GM12878 (cell line): Measurements from ENCODE around the gene SPCS3. TPM values are rescaled to one million over a fixed set of nuclear protein-coding genes. Genes with fewer than 3 reads are reported as not detected.
"Not testable (repeated sequence)": the region's sequence is repeated elsewhere in the genome, so short reads cannot be mapped to it uniquely, and the experiment has no call there.

Experiments
- ATAC-seq: fragments of 200-7000 bp; cut with Tn5 transposase; 3 replicates; pipeline ENCODE4 v1.9.1; 2020; ENCODE audit warnings: mild to moderate bottlenecking, moderate library complexity
- BruUV-seq: library from RNA; stranded (reverse); fragments of 400-500 nt; replicated peaks from 2 replicates; lab custom pipeline; 2021; lab: Mats Ljungman, UMichigan
- CTCF ChIA-PET: fragments of 300-600 bp; sonication (Branson Sonifier 250); formaldehyde crosslinking; extraction: SDS; loops from one replicate; lab custom pipeline; 2021; ENCODE audit warnings: inconsistent platforms; lab: Yijun Ruan, JAX
- POLR2A ChIA-PET: fragments of 350-600 bp; formaldehyde crosslinking; extraction: SDS; loops from one replicate; lab custom pipeline; 2021; ENCODE audit warnings: inconsistent platforms; lab: Charles Lee
- RAD21 ChIA-PET: fragments of 300-600 bp; sonication (Branson Sonifier 250); formaldehyde crosslinking; loops from one replicate; lab custom pipeline; 2023; ENCODE audit warnings: antibody characterized with exemption; ENCODE audit not compliant: unreplicated experiment; lab: Charles Lee
- SMC1A ChIA-PET: fragments of 300-600 bp; sonication (Branson Sonifier 250); formaldehyde crosslinking; loops from one replicate; lab custom pipeline; 2023; ENCODE audit not compliant: unreplicated experiment, uncharacterized antibody; lab: Charles Lee
- DNase-seq: peaks from one replicate; pipeline ENCODE4 v3.0.0-alpha.2; 2011; ENCODE audit warnings: low read depth, low spot score
- FAIRE-seq: peaks from 3 replicates; lab custom pipeline; 2011; peaks lifted over from hg19 to GRCh38; lab: Jason Lieb, UNC
- H2AFZ ChIP-seq: 2 replicates; pipeline ENCODE4 v1.6.0; 2011; ENCODE audit warnings: low read depth, low read length, control low read depth; ENCODE audit not compliant: control insufficient read depth
- H3K27ac ChIP-seq: 2 replicates; pipeline ENCODE4 v1.5.1; 2011; ENCODE audit warnings: control low read depth; ENCODE audit not compliant: control insufficient read depth, insufficient read depth
- H3K27me3 ChIP-seq, 2 experiments: replicated peaks in 1 of 2; 2 replicates each; pipeline versions ENCODE4 v1.6.0 to v1.6.1; 2011; ENCODE audit warnings: low read length in 1 of 2; ENCODE audit not compliant: control insufficient read depth in 2 of 2, insufficient read depth in 2 of 2
- H3K36me3 ChIP-seq, 2 experiments: 2 replicates each; pipeline ENCODE4 v1.5.1; 2011; ENCODE audit warnings: low read length in 1 of 2; ENCODE audit not compliant: control insufficient read depth in 2 of 2, insufficient read depth in 2 of 2
- H3K4me1 ChIP-seq: 2 replicates; pipeline ENCODE4 v1.6.1; 2011; ENCODE audit warnings: mild to moderate bottlenecking, low read length, moderate library complexity, mixed read lengths; ENCODE audit not compliant: control insufficient read depth, insufficient read depth
- H3K4me2 ChIP-seq: 2 replicates; pipeline ENCODE4 v1.6.0; 2011; ENCODE audit warnings: control low read depth; ENCODE audit not compliant: control insufficient read depth, insufficient read depth
- H3K4me3 ChIP-seq: fragments of 200-600 bp; sonication (generic); 2 replicates; pipeline ENCODE4 v1.5.1; 2016
- H3K79me2 ChIP-seq: 2 replicates; pipeline ENCODE4 v1.6.0; 2011; ENCODE audit warnings: low read length; ENCODE audit not compliant: control insufficient read depth, insufficient read depth
- H3K9ac ChIP-seq: 2 replicates; pipeline ENCODE4 v1.8.0; 2011; ENCODE audit warnings: low read length, control low read depth, mixed read lengths; ENCODE audit not compliant: control insufficient read depth, insufficient read depth
- H3K9me3 ChIP-seq: replicated peaks from 3 replicates; pipeline ENCODE4 v1.5.1; 2011; ENCODE audit warnings: mild to moderate bottlenecking, low read length; ENCODE audit not compliant: control insufficient read depth, insufficient read depth
- H4K20me1 ChIP-seq: 2 replicates; pipeline ENCODE4 v1.6.0; 2011; ENCODE audit not compliant: control insufficient read depth, insufficient read depth
- BCL11A ChIP-seq: IDR thresholded peaks from 2 replicates; pipeline ENCODE4 v1.6.1; 2011; ENCODE audit warnings: low read depth, low read length
- CBFB ChIP-seq: IDR thresholded peaks from 2 replicates; pipeline ENCODE4 v1.6.1; 2016; ENCODE audit warnings: antibody characterized with exemption, low read depth
- JUND ChIP-seq: IDR thresholded peaks from 2 replicates; pipeline ENCODE4 v1.6.1; 2012; ENCODE audit warnings: low read depth, mild to moderate bottlenecking, low read length, improper control_type of control experiment, moderate library complexity
- MYC ChIP-seq: IDR thresholded peaks from 2 replicates; pipeline ENCODE4 v1.6.1; 2011; ENCODE audit warnings: mild to moderate bottlenecking, low read length, moderate library complexity, inconsistent platforms; ENCODE audit not compliant: insufficient read depth, insufficient replicate concordance, insufficient read length, severe bottlenecking
- RAD51 ChIP-seq: fragments of 450-650 bp; IDR thresholded peaks from 2 replicates; pipeline ENCODE4 v1.6.1; 2016; ENCODE audit warnings: moderate library complexity, mild to moderate bottlenecking, inconsistent platforms
- RUNX3 ChIP-seq: IDR thresholded peaks from 2 replicates; pipeline ENCODE4 v1.6.1; 2012; ENCODE audit warnings: low read length, inconsistent platforms
- STAT1 ChIP-seq: fragments of 450-650 bp; conservative IDR thresholded peaks from 2 replicates; pipeline ENCODE4 v1.6.1; 2014; ENCODE audit warnings: antibody characterized with exemption, mild to moderate bottlenecking
- SUZ12 ChIP-seq: fragments of 200-600 bp; sonication (generic); IDR thresholded peaks from one replicate; pipeline ENCODE4 v1.6.1; 2018; ENCODE audit warnings: antibody characterized with exemption, mild to moderate bottlenecking; ENCODE audit not compliant: unreplicated experiment
- TARDBP ChIP-seq: IDR thresholded peaks from 2 replicates; pipeline ENCODE4 v1.6.1; 2016; ENCODE audit warnings: borderline replicate concordance
- WGBS: methylation state at CpG from one replicate; pipeline ENCODE4 v1.1.6; 2016; ENCODE audit warnings: low lambda C conversion rate; ENCODE audit not compliant: insufficient replicate concordance, insufficient coverage; ENCODE audit errors: missing lambda C conversion rate; 5-methylcytosine and 5-hydroxymethylcytosine counted together
- in situ Hi-C: fragments of 300-500 bp; cut with MboI; formaldehyde crosslinking; loops from 9 replicates; pipeline ENCODE4 v1.14.3; 2018; ENCODE audit warnings: mixed read lengths
- intact Hi-C: fragments of 100-400 bp; cut with micrococcal nuclease; formaldehyde crosslinking; loops from one replicate; pipeline ENCODE4 v1.14.2; 2022; ENCODE audit not compliant: unreplicated experiment
- polyA plus RNA-seq, 11 experiments: library from polyadenylated mRNA; depleted of rRNA in 4 of 11; unstranded in 6 of 11; stranded (reverse) in 5 of 11; fragments of >200 nt; fragmentation: Nextera tagmentation in 4 of 11; fragmentation: Illumina TruSeq in 1 of 11; extraction: Ambion mirVana in 4 of 11; extraction: Trizol in 1 of 11; gene quantifications; 1 replicate in 1 of 11; 2 replicates in 10 of 11; pipeline versions ENCODE4 v1.2.1 to v1.2.3, GENCODE V29; 2011 to 2016; ENCODE audit warnings: inconsistent platforms in 2 of 11, missing spikeins in 2 of 11, low read depth in 1 of 11
- total RNA-seq, 4 experiments: library from RNA; depleted of rRNA in 3 of 4; stranded (reverse); fragments of >200 nt in 3 of 4; fragmentation: Illumina TruSeq in 1 of 4; extraction: Trizol in 1 of 4; gene quantifications; 2 replicates each; pipeline versions ENCODE4 v1.2.1 to v1.2.3, GENCODE V29; 2013 to 2021
- TF ChIP-seq, protein P1 (sequence below): IDR thresholded peaks from 2 replicates; pipeline ENCODE4 v1.6.1; 2012; ENCODE audit warnings: low read depth, low read length, improper control_type of control experiment
- TF ChIP-seq, protein P2 (sequence below): IDR thresholded peaks from 2 replicates; pipeline ENCODE4 v1.6.1; 2012; ENCODE audit warnings: low read depth, low read length, improper control_type of control experiment

The SPCS3 gene
- total and polyA plus RNA-seq, 10 of the 15 experiments (the other 5 are each of a cell fraction or from before 2014, with no cell fraction given), result 50.0 to 151 (median 76.4) TPM

DNA sequence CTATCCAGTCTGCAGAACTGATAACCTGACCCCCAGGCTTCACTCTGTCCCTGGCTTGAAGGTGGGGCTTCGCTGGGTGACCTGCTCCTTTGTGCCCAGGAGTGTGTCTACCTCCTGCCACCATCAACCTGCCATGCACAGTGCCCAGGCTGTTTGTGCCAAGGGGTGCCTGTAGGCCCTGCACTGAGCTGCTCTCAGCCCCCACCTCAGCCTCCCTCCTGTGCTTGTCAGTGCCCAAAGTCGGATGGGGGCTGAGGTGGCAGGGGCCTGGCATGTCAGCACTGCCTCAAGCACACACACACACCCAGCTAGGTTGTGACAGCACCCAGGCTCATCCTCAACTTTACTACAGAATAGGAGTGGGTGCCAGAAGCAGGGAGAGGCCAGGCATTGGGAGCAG, 23.5 kb downstream of the SPCS3 start:
- TF ChIP-seq, protein P1, sequence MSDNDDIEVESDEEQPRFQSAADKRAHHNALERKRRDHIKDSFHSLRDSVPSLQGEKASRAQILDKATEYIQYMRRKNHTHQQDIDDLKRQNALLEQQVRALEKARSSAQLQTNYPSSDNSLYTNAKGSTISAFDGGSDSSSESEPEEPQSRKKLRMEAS, result no peak
- TF ChIP-seq MYC (no peak), JUND (no peak), RUNX3 (no peak), TARDBP (no peak), STAT1 (no peak), RAD51 (no peak), CBFB (no peak), BCL11A (no peak), SUZ12 (no peak)
- TF ChIP-seq, protein P2, sequence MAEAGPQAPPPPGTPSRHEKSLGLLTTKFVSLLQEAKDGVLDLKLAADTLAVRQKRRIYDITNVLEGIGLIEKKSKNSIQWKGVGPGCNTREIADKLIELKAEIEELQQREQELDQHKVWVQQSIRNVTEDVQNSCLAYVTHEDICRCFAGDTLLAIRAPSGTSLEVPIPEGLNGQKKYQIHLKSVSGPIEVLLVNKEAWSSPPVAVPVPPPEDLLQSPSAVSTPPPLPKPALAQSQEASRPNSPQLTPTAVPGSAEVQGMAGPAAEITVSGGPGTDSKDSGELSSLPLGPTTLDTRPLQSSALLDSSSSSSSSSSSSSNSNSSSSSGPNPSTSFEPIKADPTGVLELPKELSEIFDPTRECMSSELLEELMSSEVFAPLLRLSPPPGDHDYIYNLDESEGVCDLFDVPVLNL, result no peak
- Histone ChIP-seq H3K27me3 (no peaks in the 10 kb centered on the region), H3K9me3 (peaks cover 16% of the 10 kb centered on the region; the same call in 2 of the 3 replicates), H3K4me1 (no peaks in the 10 kb centered on the region), H3K79me2 (no peaks in the 10 kb centered on the region), H3K4me2 (no peak overlapping the region), H3K9ac (no peak overlapping the region), H4K20me1 (peaks cover 2% of the 10 kb centered on the region), H3K27ac (no peak overlapping the region), H3K4me3 (no peak overlapping the region), H3K36me3 (no peaks in the 10 kb centered on the region), H2AFZ (no peak overlapping the region)
- 63% methylated on average over 2 of the region's 2 CpGs for WGBS
- no TSS peak for BruUV-seq
- ATAC-seq (no peak), FAIRE-seq (no peak), DNase-seq (no peak)
- CTCF ChIA-PET, result interaction anchor here (3.1 to 4.3 kb wide), 2 partner anchors 11 to 19 kb away, joined by 16 to 27 read pairs; no protein-coding TSS in a partner anchor
- in situ Hi-C loops, result loop anchor here (25.0 kb wide), 2 partner anchors 306 to 781 kb away; no protein-coding TSS in a partner anchor
- RAD21 ChIA-PET, result no interaction called here
- POLR2A ChIA-PET, result no interaction called here
- intact Hi-C loops, result loop anchor here (5.0 kb wide), 1 partner anchor 781 kb away; no protein-coding TSS in a partner anchor
- SMC1A ChIA-PET, result no interaction called here

DNA sequence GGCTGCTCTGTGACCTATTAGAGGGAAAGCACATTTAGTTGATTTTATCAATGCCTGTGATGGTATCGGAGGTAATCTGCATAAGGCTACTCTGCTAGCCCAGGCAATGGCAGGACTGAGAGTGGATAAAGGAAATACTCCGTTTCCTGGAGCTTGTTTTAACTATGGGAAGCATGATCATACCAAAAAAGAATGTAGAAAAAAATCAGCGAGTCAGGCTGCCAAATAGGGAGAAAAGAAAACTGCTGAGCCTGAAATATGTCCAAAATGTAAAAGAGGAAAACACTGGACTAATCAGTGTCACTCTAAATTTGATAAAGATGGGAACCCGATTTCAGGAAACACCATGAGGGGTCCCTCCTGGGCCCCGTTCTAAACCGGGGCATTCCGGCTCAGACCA, 25.6 kb downstream of the SPCS3 start:
- H3K4me3 ChIP-seq, FAIRE-seq, DNase-seq, H3K36me3 ChIP-seq, RAD21 ChIA-PET, H3K79me2 ChIP-seq, intact Hi-C loops, H2AFZ ChIP-seq, ATAC-seq, POLR2A ChIA-PET, H4K20me1 ChIP-seq, H3K9ac ChIP-seq, H3K4me2 ChIP-seq, H3K27ac ChIP-seq, BruUV-seq, H3K27me3 ChIP-seq, H3K4me1 ChIP-seq: not testable (repeated sequence)
- CTCF ChIA-PET, result interaction anchor here (1.1 kb wide), 1 partner anchor 310 kb away, joined by 3 read pairs; no protein-coding TSS in a partner anchor
- WGBS, result 82% methylated on average over 6 of the region's 7 CpGs
- H3K9me3 ChIP-seq, result peaks cover 16% of the 10 kb centered on the region; the same call in 2 of the 3 replicates
- SMC1A ChIA-PET, result interaction anchor here (0.9 kb wide), 1 partner anchor 21 kb away, joined by 3 read pairs; no protein-coding TSS in a partner anchor
- in situ Hi-C loops, result loop anchor here (25.0 kb wide), 2 partner anchors 308 to 783 kb away; no protein-coding TSS in a partner anchor
